Measurements from ENCODE around the gene ELMOD1. TPM values are rescaled to one million over a fixed set of nuclear protein-coding genes. Genes with fewer than 3 reads are reported as not detected.

The ELMOD1 gene
- total RNA-seq, 1 experiment from 2014 or later: not detected

- no peak overlapping the region for H3K4me3 ChIP-seq (ENCODE audit: low read depth, low read length, poor library complexity, severe bottlenecking)
- peak; percentile 52 for DNase-seq (ENCODE audit: low spot score)
- no peak overlapping the region for H3K27ac ChIP-seq (ENCODE audit: low read depth, low read length, poor library complexity, severe bottlenecking)
- H3K27me3 ChIP-seq (replicated peaks; ENCODE audit: insufficient read depth, low read depth, low read length, poor library complexity): no peaks in the 10 kb centered on the region
- no peaks in the 10 kb centered on the region for H3K4me1 ChIP-seq (ENCODE audit: insufficient read depth, low read length, poor library complexity, severe bottlenecking)
- intact Hi-C loops (cut with micrococcal nuclease; ENCODE audit: unreplicated experiment): no loop called here
- ChIA-PET CTCF (interaction anchor here (0.6 kb wide), 1 partner anchor 71 kb away, joined by 3 read pairs; no protein-coding TSS in a partner anchor), POLR2A (ENCODE audit: low non-redundant PET) (no interaction called here)
- TF ChIP-seq CTCF (conservative IDR thresholded peaks at IDR 0.05; ENCODE audit: low read depth, low read length) (peak; percentile 53), EZH2 (IDR thresholded peaks at IDR 0.05; ENCODE audit: borderline replicate concordance, low read depth, low read length, poor library complexity, severe bottlenecking) (no peak)
- no peaks in the 10 kb centered on the region for H3K9me3 ChIP-seq (ENCODE audit: low read depth, low read length, poor library complexity, severe bottlenecking)
- no peaks in the 10 kb centered on the region for H3K36me3 ChIP-seq (ENCODE audit: insufficient read depth, low read length, poor library complexity, severe bottlenecking)
- no TSS peak for BruUV-seq (replicated peaks)
Measured at GRCh38 chr11:107683807-107684206, 92.9 kb downstream of the ELMOD1 start.

DNA sequence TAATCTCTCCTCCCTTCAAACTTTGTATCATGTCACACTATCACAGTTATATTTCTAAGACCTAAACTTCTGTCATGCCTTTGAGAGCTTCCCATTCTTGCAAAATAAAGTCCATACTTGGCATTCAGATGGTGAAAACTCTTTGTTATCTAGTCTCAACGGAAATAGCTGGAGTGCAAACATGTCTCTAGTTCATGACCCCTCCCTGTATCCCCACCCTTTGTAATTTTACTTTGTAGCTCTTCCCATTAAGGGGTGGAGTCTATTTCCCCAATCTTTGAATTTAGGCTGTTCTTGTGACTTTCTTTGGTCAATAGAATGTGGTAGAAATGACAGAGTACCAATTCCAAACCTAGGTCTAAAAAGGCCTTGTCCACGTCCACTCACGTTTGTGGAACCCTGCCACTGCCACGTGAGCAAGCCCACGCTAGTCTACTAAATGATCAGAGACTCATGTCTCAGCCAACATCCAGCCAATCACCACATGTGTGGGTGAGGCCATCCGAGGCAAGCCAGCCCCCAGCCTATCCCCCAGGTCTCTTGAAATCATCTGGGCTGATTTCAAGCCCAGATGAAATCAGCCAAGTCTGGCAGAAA, 97.5 kb downstream of the ELMOD1 start:
- H3K4me3 ChIP-seq (ENCODE audit: low read depth, low read length, poor library complexity, severe bottlenecking): no peak overlapping the region
- ChIA-PET CTCF (interaction anchor here (0.6 to 2.6 kb wide), 4 partner anchors 113 to 372 kb away, joined by 3 to 21 read pairs (median 5); no protein-coding TSS in a partner anchor), POLR2A (ENCODE audit: low non-redundant PET) (no interaction called here)
- no peaks in the 10 kb centered on the region for H3K4me1 ChIP-seq (ENCODE audit: insufficient read depth, low read length, poor library complexity, severe bottlenecking)
- no peak overlapping the region for H3K27ac ChIP-seq (ENCODE audit: low read depth, low read length, poor library complexity, severe bottlenecking)
- no peaks in the 10 kb centered on the region for H3K9me3 ChIP-seq (ENCODE audit: low read depth, low read length, poor library complexity, severe bottlenecking)
- H3K27me3 ChIP-seq (replicated peaks; ENCODE audit: insufficient read depth, low read depth, low read length, poor library complexity): no peaks in the 10 kb centered on the region
- intact Hi-C loops (cut with micrococcal nuclease; ENCODE audit: unreplicated experiment): no loop called here
- TF ChIP-seq EZH2 (IDR thresholded peaks at IDR 0.05; ENCODE audit: borderline replicate concordance, low read depth, low read length, poor library complexity, severe bottlenecking) (no peak), CTCF (conservative IDR thresholded peaks at IDR 0.05; ENCODE audit: low read depth, low read length) (no peak)
- no peaks in the 10 kb centered on the region for H3K36me3 ChIP-seq (ENCODE audit: insufficient read depth, low read length, poor library complexity, severe bottlenecking)
- DNase-seq (ENCODE audit: low spot score): no peak
- no TSS peak for BruUV-seq (replicated peaks)

DNA sequence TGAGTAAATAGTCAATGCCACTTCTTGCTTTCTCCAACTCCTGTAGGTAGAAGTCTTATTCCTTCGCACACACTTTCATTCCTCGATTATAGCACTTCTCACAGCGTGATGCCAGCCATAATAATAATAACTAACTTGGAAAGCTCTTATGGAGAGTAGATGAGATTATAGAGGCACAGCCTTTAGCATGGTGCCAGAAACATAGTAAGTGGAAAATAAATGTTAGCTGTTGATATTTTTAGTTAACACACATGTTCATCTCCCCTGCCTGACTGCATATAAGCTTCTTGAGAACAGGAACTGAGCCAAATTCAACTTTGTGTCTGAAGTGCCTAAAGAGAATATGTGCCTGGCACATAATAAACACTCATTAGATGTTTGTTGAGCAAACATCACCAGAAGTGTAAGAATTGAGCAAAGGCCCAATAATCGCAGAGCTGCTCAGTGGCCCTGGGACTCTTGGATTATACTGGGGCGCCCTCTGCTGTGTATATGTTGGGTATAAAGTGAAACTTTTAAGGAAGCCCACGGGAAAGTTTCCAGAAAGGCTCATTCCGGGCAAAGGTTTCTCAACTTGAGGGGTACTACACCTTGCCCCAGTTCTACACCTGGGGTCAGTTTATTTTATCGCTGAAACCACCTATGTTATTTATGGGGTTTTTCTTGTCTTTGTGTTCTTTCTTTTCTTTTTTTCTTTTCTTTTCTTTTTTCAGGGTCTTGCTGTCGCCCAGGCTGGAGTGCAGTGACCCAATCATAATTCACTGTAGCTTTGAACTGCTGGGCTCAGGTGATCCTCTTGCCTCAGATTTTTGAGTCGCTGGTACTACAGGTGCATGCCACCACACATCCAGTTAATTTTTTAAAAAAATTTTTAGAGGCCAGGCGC, 98.6 kb downstream of the ELMOD1 start:
- Histone ChIP-seq H3K4me1 (ENCODE audit: insufficient read depth, low read length, poor library complexity, severe bottlenecking) (no peaks in the 10 kb centered on the region), H3K36me3 (ENCODE audit: insufficient read depth, low read length, poor library complexity, severe bottlenecking) (no peaks in the 10 kb centered on the region), H3K4me3 (ENCODE audit: low read depth, low read length, poor library complexity, severe bottlenecking) (no peak overlapping the region), H3K9me3 (ENCODE audit: low read depth, low read length, poor library complexity, severe bottlenecking) (no peaks in the 10 kb centered on the region), H3K27ac (ENCODE audit: low read depth, low read length, poor library complexity, severe bottlenecking) (no peak overlapping the region), H3K27me3 (replicated peaks; ENCODE audit: insufficient read depth, low read depth, low read length, poor library complexity) (no peaks in the 10 kb centered on the region)
- peak; percentile 83 for DNase-seq (ENCODE audit: low spot score)
- ChIA-PET POLR2A (ENCODE audit: low non-redundant PET) (interaction anchor here (0.6 kb wide), 1 partner anchor 60 kb away, joined by 3 read pairs; no protein-coding TSS in a partner anchor), CTCF (interaction anchor here (0.6 to 2.6 kb wide), 6 partner anchors 81 to 140 kb away, joined by 3 to 21 read pairs (median 4); no protein-coding TSS in a partner anchor)
- BruUV-seq (replicated peaks): no TSS peak
- intact Hi-C loops (cut with micrococcal nuclease; ENCODE audit: unreplicated experiment): loop anchor here (1.0 kb wide), 2 partner anchors 113 to 126 kb away; no protein-coding TSS in a partner anchor
- TF ChIP-seq EZH2 (IDR thresholded peaks at IDR 0.05; ENCODE audit: borderline replicate concordance, low read depth, low read length, poor library complexity, severe bottlenecking) (no peak), CTCF (conservative IDR thresholded peaks at IDR 0.05; ENCODE audit: low read depth, low read length) (peak; percentile 79)
